GM18870 (cell line): ENCODE data around the gene ATAD3A.
"Not testable (repeated sequence)": the region's sequence is repeated elsewhere in the genome, so short reads cannot be mapped to it uniquely, and the experiment has no call there.

ENCODE experiments used
- ATAC-seq: cut with Tn5 transposase; IDR thresholded peaks from one replicate; pipeline ENCODE4 v1.9.1; 2021; ENCODE audit warnings: moderate library complexity; ENCODE audit not compliant: unreplicated experiment

The ATAD3A gene

DNA sequence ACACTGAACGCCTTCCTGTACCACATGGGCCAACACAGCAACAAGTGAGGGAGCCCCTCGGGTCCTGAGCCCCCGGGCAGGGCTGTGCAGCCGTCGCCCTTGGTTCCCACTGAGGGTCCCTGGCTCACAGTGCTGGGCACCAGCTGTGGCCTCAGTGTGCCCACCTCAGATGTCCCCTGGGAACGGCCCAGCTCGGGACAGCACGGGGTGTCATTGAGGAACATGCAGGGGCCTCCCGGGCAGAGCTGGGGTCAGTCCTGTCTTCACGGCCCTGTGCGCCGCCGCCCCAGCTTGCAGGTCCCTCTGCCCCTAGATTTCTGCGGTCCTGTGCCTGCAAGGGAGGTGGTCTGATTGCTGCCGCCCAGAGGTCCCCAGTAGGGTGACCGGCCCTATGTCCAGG lies 22.7 kb upstream of the ATAD3A start:
- no peak for ATAC-seq

DNA sequence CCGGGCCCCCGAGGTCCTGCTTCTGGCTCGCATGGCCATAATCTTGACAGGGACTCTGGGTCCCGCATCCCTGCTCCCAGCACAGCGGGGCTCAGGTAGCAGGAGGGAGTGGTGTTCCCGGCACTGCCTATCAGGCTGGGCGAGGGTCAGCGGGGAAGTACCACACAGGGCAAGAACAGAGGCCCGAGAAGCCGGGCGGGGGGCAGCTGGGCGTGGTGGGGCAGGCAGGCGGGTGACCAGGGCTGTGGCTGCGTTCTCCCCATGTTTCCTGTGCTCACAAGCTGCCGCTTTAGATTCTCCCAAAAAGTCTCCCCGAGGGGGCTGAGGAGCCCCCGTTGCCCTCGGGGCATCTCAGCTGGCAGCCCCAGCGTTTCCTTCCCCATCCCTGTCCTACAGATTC lies 22.1 kb upstream of the ATAD3A start:
- ATAC-seq: no peak

DNA sequence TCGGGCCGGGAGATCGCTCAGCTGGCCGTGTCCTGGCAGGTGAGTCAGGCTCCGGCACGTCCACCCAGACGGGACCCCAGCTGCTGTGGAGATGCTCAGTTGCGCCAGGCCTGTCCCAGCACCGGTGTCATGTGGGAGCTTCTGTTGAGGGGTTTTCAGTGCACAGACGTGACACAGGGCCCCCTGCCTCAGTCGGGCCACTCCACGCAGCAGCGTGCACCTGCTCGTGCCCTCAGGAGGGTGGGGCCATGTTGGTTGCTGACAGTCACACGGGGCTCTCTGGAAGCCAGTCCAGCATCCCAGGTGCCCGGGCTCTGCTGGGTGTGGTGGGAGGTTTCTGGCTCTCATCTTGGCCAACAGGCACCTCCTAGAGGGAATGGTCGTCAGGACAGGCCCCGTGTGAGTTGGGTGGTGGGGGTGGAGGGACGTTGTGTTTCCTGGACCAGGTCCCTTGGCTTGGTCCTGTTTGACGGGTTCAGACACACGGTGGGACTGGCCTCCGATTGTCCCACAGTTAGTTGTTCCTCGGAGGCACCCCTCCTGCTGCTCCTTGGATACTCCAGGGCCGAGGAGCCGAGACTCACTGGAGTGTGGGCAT lies 21.2 kb upstream of the ATAD3A start:
- no peak for ATAC-seq

DNA sequence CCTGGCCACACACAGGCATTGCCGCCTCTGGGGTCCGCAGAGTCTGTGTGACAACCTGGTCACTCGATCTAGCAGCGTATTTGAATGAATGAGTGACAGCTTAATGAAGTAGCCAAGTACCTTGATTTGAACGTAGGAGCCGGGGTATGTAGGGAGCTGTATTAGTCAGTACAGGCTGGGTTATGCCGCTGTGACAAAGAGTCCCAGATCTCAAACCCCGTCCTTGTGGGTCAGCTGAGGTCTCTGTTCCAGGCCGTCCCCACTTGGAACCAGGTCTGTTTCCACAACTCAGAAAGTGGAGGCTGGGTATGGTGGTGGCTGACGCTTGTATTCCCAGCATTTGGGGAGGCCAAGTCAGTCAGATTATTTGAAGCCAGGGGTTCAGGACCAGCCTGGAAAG lies 20.4 kb upstream of the ATAD3A start:
- ATAC-seq: no peak

DNA sequence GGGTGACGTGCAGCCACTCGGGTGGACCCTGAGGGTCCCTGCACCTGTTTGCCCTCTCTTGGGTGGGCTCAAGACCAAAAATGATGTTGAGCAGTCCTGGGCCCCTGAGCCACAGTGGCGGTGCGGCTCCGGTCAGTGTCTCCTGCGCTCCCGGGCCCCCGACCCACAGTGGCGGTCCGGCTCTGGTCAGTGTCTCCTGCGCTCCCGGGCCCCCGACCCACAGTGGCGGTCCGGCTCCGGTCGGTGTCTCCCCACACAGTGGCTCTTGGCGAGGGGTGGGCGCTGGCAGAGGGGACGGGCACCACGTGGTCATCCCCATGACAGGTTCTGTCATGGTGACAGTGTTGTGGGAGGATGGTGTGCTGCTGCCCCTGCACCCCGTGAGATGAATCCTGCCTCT lies 17.7 kb upstream of the ATAD3A start:
- not testable (repeated sequence) for ATAC-seq

DNA sequence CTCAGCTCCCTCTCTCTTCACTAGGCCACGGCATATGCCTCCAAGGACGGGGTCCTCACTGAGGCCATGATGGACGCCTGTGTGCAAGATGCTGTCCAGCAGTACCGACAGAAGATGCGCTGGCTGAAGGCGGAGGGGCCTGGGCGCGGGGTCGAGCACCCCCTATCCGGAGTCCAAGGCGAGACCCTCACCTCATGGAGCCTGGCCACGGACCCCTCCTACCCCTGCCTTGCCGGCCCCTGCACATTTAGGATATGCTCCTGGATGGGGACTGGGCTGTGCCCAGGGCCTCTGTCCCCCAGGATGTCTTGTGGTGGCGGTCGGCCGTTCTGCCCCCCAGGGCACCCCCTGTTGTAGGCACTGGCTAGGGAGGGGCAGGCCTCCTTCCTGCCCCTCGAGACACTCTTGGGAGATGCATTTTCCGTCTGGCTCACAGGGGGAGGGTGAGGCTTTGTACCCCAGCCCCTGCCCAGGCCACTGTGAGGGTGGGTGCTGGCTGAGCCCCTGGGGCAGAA lies 16.4 kb upstream of the ATAD3A start:
- ATAC-seq: not testable (repeated sequence)

DNA sequence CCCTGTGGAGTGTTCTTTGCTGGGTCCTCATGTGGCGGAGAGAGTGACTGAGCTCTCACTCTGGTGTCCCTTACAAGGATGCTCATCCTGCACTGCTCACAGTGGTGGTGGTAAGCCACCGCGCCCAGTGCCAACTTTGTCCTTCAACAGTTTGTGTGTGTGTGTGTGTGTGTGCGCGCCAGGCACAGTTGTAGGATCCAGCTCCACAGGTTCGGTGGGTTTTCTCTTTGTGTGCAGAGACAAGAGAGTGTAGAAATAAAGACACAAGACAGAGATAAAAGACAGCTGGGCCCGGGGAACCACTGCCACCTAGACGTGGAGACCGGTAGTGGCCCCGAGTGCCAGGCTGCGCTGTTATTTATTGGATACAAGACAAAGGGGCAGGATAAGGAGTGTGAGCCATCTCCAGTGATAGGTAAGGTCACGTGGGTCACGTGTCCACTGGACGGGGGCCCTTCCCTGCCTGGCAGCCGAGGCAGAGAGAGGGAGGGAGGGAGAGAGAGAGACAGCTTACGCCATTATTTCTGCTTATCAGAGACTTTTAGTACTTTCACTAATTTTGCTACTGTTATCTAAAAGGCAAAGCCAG lies 7.1 kb upstream of the ATAD3A start:
- ATAC-seq: not testable (repeated sequence)

DNA sequence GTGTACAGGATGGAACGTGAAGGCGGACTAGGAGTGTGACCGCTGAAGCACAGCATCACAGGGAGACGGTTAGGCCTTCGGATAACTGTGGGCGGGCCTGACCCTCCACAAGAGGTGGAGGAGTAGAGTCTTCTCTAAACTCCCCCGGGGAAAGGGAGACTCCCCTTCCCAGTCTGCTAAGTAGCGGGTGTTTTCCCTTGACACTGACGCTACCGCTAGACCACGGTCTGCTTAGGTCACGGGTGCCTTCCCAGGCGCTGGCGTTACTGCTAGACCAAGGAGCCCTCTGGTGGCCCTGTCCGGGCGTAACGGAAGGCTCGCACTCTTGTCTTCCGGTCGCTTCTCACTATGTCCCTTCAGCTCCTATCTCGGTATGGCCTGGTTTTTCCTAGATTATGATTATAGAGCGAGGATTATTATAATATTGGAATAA lies 6.6 kb upstream of the ATAD3A start:
- ATAC-seq: not testable (repeated sequence)

DNA sequence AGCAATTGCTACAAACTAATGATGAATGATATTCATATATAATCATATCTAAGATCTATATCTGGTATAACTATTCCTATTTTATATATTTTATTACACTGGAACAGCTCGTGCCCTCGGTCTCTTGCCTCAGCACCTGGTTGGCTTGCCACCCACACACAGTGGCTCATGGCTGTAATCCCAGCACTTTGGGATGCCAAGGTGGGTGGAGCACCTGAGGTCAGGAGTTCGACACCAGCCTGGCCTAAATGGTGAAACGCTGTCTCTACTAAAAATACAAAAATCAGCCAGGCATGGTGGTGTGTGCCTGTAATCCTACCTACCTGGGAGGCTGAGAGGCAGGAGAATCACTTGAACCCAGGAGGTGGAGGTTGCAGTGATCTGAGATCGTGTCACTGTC lies 6.2 kb upstream of the ATAD3A start:
- ATAC-seq: not testable (repeated sequence)

DNA sequence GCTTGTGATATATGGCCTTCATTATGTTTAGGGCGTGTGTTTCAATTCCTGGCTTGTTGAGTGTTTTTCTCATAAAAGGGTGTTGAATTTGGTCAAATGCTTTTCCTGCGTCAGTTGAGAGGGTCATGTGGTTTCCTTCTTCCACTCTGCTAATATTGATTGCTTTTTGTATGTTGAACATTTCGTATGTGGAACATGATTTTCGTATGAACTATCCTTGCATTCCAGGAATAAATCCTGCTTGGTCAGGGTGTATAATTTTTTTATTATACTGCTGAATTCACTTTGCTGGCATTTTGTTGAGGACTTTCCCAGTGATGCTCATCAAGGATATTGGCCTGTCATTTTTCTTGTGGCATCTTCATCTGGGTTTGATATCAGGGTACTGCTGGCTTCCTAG lies 4.7 kb upstream of the ATAD3A start:
- no peak for ATAC-seq

DNA sequence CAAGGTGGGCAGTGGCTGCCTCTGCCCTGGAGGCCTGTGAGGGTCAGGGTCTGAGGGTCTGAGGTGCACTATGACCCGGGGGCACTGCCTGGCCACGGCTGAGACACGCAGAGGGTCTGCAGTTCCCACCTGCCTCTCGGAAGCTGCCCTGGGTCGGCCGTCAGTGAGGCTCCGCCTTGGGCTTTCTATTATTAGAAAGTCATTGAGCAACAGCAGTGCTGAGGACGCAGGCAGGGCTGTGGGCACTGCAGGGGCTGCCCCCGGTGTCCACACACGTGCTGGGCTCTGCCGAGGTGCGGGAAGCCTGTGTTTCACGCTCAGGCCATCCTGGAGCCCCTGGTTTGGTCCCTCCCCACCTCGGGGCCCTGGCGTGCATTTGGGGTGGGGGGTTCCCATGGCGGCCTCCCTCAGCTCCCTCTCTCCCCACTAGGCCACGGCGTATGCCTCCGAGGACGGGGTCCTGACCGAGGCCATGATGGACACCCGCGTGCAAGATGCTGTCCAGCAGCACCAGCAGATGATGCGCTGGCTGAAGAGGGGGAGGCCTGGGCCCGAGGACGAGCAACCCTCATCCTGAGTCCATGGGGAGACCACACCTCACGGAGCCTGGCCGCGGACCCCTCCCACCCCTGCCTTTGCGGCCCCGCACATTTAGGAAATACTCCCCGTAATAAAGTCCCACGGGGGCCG lies 3.0 kb upstream of the ATAD3A start:
- ATAC-seq: not testable (repeated sequence)

DNA sequence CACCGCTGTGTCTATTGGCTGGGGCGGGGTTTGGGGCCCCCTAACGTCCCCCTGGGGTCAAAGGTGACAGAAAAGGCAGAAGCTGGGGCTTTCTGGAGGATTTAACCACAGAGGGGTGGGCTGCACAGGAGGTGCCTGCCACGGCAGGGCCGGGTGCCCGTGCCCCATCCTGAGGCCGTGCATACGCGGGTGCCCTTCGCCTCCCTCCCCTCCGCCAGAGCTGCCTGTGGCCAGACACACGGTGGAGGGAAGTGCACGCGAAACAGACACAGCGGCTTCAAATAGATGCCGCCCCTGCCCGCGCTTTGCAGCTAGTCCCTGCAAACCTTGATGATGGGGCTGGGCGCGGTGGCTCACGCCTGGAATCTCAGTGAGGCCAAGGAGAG lies 2.5 kb upstream of the ATAD3A start:
- not testable (repeated sequence) for ATAC-seq

DNA sequence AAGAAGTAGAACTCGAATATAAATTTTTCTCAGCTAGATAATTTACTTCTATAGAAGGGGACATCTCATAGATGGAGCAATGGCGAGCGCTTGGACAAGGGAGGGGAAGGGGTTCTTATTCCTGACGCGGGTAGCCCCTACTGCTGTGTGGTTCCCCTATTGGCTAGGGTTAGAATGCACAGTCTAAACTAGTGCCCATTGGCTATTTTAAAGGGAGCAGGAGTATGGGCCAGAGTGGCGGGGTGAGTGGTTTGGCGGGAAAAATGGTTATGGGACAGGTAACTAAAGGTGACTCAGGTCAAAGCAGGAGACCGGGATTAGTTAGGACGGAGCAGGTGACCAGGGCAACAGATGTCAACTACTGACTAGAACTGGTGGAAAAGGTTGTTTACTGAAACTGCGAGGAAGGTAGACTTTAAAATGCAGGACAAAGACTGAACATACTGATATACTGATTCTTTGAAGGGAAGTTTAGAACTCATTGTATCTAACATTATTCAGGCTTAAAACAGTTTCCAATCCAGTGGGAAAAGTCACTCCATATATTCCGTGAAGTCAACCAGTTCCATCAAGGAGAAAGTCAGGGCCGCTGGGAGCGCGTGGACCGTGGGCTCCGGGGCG lies 940 bp upstream of the ATAD3A start:
- ATAC-seq: no peak

DNA sequence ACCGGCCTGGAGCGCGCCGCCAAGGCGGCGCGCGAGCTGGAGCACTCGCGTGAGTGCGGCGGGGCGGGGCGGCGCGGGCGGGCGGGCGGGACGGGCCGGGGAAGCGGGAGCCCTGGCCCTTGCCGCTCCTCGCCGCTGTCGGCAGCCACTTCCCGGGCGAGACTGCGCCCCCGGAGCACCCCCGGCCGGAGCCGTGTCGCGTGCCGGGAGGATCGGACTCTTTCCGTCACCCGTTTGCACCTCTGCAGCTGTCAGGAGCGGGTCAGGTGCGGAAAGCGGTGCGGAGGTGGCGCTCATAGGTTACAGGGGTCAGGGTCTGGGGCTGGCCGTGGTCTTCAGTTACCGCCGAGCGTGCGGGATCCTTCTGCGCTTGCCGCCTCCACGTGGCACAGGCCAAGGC lies 463 bp downstream of the ATAD3A start:
- ATAC-seq: not testable (repeated sequence)

DNA sequence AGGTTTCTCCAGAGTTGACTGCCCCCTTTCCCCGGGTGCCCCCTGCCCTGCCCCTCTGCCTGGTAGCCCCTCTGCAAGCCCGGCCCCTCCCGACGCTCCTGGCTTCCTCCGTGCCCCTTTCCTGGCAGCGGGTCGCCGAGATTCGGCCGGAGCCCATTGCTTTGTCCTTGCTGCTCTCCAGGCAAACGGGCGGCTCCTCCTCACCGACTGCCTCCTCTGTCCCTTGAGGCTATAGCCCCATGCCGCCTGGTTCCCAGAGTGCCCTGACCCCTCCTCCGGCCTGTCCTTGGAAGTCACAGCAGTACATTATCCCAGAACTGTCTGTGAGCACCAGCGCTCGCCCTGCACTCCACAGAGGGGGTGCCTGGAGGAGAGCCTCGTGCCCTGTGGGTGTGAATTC lies 1.7 kb downstream of the ATAD3A start:
- ATAC-seq: not testable (repeated sequence)

DNA sequence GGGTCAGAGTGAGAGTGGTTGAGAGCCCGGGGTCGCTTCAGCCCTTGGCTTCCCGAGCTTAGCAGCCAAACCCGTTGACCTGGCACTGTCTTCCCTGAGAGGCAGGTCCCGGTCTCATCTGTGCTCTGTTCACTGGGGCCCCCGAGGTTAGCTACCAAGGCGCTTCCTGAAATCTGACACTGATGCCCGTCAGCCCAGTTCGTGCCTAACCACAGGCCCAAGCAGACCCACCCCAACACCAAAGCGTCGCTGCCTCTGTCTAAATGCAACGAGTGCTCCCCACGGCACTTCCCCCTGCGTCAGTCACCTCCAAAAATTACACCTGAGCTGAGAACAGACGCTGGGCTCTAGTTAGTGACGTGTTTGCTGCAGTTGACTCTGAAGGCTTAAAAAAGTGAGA lies 2.4 kb downstream of the ATAD3A start:
- not testable (repeated sequence) for ATAC-seq

DNA sequence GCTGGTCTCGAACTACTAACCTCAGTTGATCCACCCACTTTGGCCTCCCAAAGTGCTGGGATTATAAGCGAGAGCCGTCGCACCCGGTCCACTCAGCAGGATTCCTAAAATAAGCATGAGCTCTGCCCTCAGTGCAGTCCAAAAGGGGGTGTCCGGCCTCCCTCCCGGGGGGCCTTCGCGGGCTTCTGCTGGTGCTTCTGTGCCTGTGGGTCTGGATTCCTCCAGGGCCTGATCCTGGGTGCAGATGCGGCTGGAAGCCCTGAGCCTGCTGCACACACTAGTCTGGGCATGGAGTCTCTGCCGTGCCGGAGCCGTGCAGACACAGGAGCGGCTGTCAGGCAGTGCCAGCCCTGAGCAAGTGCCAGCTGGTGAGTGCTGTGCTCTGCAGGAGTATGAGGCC lies 5.0 kb downstream of the ATAD3A start:
- not testable (repeated sequence) for ATAC-seq

DNA sequence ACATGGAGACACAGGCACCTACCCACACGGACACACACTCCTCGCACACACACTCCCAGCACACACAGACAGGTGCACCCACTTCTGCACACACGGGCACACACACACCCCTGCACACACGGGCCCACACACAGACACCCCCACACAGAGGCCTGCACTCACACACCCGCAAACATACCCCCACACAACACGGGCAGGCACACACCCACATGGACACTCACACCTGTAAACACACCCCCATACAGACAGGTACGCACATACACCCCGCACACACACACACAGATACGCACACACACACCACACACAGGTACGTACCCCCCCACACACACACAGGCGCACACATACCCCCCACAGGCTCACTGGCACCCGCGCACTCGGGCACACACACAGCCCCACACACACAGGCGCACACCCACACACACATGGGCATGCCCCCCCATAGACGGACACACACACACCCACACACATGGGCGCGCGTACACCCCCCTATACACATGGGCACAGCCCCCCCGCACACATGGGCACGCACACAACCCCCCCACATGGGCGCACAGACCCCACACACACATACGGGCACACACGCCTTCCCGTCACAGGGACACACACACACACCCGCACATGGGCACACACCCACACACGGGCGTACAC lies 6.1 kb downstream of the ATAD3A start:
- no peak for ATAC-seq

DNA sequence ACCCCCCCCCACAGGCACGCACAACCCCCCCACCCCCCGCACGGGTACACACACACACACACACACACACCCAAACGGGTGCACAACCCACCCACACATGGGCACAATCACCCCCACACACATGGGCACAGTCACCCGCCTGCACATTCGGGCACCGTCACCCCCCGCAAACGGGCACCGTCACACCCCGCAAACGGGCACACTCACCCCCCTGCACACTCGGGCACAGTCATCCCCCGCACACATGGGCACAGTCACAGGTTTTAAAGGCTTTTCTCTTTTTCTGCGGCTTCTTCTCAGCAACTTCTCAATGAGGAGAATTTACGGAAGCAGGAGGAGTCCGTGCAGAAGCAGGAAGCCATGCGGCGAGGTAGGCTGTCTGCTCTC lies 6.7 kb downstream of the ATAD3A start:
- not testable (repeated sequence) for ATAC-seq

DNA sequence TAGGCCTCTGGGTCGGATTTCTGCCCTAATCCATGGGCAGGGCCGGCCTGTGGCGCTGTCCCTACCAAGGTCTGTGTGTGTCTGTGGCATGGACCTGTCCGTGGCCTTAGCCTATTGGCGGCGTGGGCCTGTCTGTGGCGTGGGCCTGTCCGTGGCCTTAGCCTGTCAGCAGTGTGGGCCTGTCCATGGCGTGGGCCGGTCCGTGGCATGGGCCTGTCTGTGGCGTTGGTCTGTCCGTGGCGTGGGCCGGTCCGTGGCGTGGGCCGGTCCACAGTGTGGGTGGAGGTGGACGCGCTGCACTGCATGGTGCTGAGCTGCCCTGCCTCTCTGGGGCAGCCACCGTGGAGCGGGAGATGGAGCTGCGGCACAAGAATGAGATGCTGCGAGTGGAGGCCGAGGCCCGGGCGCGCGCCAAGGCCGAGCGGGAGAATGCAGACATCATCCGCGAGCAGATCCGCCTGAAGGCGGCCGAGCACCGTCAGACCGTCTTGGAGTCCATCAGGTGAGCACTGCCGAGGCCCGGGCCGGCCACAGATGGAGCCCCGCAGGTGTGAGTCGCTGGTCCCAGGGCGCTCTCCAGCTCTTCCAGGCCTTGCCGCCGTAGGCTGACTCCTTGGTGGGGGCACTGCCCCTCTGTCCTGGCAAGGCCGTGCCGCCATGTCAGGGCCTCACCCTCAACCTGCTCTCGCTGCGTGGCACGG lies 8.0 kb downstream of the ATAD3A start:
- not testable (repeated sequence) for ATAC-seq

DNA sequence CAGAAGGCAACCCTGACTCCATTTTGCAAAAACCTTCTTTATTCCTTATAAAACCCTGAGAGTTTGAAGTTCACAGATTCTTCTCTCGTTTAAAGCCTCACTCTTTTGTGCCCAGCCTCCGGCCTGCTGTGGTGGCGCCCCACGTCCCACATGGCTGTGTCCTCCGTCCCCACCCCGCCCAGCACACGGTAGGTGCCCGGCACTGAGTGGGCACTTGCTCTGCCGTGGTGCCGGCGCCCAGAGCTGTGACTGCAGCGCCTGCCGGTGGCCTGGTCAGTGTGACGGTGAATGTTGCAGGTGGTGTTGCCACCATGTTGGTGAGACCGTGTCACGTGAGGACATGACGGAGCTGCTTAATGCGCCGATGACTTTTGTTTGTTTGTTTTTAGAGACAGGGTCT lies 9.4 kb downstream of the ATAD3A start:
- no peak for ATAC-seq
